ENCODE measurements around the gene OLFML2A. TPM values are rescaled to one million over a fixed set of nuclear protein-coding genes. Genes with fewer than 3 reads are reported as not detected.

The OLFML2A gene
- total RNA-seq, 2 experiments from 2014 or later, result not detected

DNA sequence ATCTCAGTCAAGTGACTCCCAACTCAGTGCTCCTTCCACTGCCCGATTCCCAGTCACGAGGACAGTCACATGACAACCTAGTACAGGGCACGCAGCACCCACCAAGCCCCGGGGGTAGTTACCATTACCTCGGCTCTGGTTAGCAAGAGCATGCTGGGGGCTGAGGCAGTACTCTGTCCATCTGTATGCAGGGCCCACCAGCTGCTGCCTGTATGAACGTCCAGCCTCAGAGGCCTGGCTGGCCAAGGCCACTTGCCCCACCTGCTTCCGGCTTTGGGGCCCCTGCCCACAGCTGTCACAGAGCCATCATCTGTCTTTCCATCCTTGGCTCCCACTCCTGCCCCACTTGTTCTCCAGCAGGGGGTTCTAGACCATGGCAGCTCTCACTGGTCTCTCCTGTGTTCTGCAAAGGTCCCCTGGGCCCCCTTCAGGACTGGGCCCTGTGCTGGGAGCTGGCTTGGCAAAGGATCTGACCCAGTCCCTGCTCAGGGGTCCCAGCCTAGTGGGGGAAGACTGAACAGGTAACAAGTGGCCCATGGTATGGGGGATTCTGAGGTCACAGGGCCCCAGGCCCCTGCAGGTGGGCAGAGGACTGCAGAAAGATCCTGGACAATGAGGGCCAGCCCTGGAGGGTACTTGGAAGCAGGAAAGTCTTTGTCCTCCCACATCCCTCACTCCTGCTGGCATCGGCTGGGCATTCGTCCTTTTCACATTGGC is 81.6 kb downstream of the OLFML2A start:
- POLR2A ChIA-PET, result interaction anchor here (1.8 to 7.9 kb wide), 3 partner anchors 14 to 86 kb away, joined by 5 to 210 read pairs (median 66); partner anchors contain the start of gene NR6A1
- H3K27me3 Mint-ChIP-seq, result no peaks in the 10 kb centered on the region
- H3K4me3 Mint-ChIP-seq, result no peak overlapping the region
- DNase-seq, result no peak
- H3K36me3 Mint-ChIP-seq (ENCODE audit: low read depth), result peaks cover 51% of the 10 kb centered on the region
- no peaks in the 10 kb centered on the region for H3K9me3 Mint-ChIP-seq
- peaks cover 40% of the 10 kb centered on the region for H3K4me1 Mint-ChIP-seq
- no peak overlapping the region for H3K27ac Mint-ChIP-seq
- CTCF ChIA-PET, result interaction anchor here (0.6 to 13.2 kb wide), 4 partner anchors 12 to 104 kb away, joined by 3 to 264 read pairs (median 6); partner anchors contain the start of genes NR6A1 and OLFML2A

DNA sequence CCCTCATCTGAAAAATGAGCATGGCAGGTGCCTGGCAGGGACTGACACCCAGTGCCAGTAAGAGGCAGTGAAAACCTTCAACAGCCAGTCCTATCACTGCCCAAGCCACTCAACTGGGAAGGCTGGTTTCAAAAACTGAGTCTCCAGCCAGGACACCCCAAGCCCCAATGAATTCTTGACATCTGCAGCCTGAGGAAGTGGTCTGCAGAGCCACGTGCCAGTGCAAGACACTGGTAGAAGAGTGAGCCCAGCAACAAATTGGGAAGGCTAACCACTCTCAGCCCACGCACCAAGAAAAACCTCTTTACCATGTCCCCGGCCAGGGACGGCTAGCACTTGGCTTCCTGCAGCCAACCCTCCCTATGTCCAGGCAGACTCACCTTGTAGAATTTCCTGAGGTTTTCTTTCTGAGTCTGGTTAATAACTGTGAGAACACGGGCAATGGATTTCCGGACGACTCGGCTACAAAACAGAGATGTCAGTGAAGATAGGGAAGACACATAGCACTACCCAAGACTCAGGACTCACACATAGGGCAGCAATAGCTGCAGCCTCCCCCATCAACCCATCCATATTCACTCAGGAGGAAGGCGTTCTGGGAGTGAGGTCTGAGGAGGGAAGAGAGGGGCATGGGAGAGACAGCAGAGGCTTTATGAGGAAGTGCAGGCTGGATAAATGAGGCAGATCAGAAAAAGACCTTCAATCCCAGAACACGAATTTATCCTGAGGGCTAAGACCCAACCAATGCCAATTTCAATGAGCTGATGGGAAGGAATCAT is 83.1 kb downstream of the OLFML2A start:
- ChIA-PET CTCF (interaction anchor here (1.6 to 3.3 kb wide), 5 partner anchors 8 to 284 kb away, joined by 5 to 36 read pairs (median 10); partner anchors contain the start of genes NR6A1, SCAI and WDR38), POLR2A (interaction anchor here (1.1 to 7.1 kb wide), 15 partner anchors 7 to 483 kb away, joined by 3 to 210 read pairs (median 9); partner anchors contain the start of genes HSPA5, NR6A1, RABEPK and SCAI)
- Mint-ChIP-seq H3K4me1 (peaks cover 44% of the 10 kb centered on the region), H3K27ac (peak overlapping the region; percentile 96), H3K4me3 (peak overlapping the region; percentile 86), H3K36me3 (ENCODE audit: low read depth) (peaks cover 51% of the 10 kb centered on the region), H3K9me3 (no peaks in the 10 kb centered on the region), H3K27me3 (no peaks in the 10 kb centered on the region)
- no peak for DNase-seq

DNA sequence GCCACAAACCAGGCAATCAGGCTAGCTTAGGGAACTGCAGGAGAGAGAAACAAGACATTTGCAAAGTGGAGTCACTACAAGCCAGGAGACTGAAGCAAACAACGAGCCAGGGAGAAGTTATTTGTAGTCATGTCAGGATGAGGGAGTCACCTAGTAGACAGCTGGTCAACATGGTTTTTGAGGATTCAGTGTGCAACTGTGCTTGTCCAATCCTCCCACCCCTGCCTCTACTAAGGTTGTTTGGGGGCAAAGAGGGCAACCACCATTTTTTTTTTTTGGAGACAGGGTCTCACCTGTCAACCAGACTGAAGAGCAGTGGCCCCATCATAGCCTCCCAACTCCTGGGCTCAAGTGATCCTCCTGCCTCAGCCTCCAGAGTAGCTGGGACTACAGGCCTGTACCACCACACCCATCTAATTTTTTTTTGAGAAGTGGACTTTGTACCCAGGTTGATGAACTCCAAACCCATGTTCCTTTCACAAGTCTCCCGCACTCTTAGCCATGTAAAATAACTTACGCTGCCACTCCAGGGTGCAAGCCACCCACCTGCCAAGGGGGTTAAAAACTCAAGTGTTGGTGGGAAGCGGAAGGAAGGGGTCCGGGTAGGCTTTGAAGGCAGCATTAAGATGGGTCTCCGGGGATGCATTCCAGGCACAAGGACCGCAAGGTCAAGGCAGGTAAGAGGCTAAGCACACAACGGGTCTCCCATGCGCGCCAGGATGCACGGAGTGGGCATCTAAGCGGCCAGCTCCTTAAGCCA is 83.8 kb downstream of the OLFML2A start:
- H3K4me3 Mint-ChIP-seq, result peak overlapping the region; percentile 86
- no peaks in the 10 kb centered on the region for H3K27me3 Mint-ChIP-seq
- ChIA-PET CTCF (interaction anchor here (0.6 to 3.3 kb wide), 8 partner anchors 8 to 283 kb away, joined by 3 to 36 read pairs (median 8); partner anchors contain the start of genes NR6A1, SCAI and WDR38), POLR2A (interaction anchor here (0.6 to 7.1 kb wide), 30 partner anchors 8 to 846 kb away, joined by 3 to 210 read pairs (median 5); partner anchors contain the start of genes GOLGA1, HSPA5, MAPKAP1 and NR6A1)
- H3K36me3 Mint-ChIP-seq (ENCODE audit: low read depth), result peaks cover 51% of the 10 kb centered on the region
- H3K4me1 Mint-ChIP-seq, result peaks cover 44% of the 10 kb centered on the region
- H3K9me3 Mint-ChIP-seq, result no peaks in the 10 kb centered on the region
- no peak for DNase-seq
- H3K27ac Mint-ChIP-seq, result peak overlapping the region; percentile 96

DNA sequence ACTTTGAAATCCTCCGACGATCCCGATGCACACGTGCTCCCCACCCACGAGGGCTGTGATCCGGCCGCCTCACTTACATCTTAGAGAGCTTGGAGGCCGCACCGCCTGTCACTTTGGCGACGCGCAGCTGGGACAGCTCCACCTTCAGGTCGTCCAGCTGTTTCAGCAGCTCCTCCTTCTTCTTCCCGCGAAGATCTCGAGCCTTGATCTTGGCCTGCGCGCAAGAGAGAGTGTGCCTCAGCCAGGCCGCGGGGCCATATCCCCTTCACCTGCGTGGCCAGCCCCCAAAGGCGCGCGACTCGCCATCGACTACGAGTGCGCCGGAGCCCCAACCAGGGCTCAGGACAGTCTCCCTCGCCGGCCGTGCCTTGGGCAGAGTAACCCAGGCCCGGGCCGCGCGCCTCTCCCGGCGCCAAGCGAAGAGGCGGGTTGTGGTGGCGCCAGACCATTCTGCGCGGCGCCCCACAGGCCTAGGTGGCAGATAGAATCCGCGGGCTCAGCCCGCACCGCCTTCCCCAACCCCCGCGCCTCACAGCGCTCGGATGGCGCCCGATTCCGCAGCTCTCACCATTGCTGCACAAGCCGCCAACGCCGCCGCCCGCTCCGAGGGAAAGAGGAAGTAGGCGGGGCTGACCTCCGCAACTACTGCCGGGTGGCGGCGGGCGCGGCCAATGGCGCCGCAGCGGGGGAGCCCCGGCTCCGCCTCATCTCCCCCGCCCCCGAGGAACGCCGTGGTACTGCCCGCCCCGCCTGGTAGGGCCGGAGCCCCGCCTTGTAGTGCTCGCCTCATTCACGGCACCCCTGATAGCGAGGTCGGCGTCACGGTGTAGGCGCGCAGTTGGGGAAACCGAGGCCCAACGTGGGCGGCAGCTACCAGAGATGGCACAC is 84.7 kb downstream of the OLFML2A start, which contains the start of the genes ARPC5L and RPL35:
ARPC5L (plus strand) TSS at position 789 of the 888 bp plus-strand sequence. CDS start 7,161 bp downstream, outside the sequence.
RPL35 (minus strand) TSS at position 616 of the 888 bp plus-strand sequence; CDS start at position 571, 45 bp downstream.
- Mint-ChIP-seq H3K27ac (peak within 1 kb of the TSS; percentile 96), H3K36me3 (ENCODE audit: low read depth) (peaks cover 51% of the 10 kb centered on the region)

DNA sequence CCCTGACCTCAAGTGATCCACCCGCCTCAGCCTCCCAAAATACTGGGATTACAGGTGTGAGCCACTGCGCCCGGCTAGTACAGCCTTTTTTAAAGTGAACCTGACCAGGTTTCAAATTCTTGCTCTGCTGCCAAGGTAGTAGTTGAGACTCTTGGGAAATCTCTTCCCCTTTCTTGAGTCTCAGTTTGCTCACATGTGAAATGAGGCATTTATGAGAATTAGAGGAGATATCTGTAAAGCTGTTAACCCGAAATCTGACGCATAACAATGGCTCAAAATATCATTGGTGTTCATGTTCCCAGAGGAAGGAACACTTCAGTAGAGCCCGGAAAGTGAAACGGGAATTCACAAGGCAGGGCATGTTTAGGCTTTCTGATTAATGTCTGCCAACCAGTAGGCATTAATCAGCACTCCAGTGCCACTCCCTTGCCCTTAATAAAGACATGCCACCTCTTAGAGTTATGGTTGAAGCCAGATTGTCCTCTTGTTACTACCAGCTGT is 86.5 kb downstream of the OLFML2A start:
- peaks cover 55% of the 10 kb centered on the region for H3K4me1 Mint-ChIP-seq
- ChIA-PET CTCF (interaction anchor here (1.2 to 3.2 kb wide), 4 partner anchors 11 to 263 kb away, joined by 3 to 36 read pairs (median 6); partner anchors contain the start of gene WDR38), POLR2A (interaction anchor here (3.6 to 7.1 kb wide), 3 partner anchors 9 to 378 kb away, joined by 31 to 210 read pairs (median 34); partner anchors contain the start of genes HSPA5 and WDR38)
- H3K36me3 Mint-ChIP-seq (ENCODE audit: low read depth), result peaks cover 34% of the 10 kb centered on the region
- H3K9me3 Mint-ChIP-seq, result no peaks in the 10 kb centered on the region
- H3K4me3 Mint-ChIP-seq, result peak overlapping the region; percentile 40
- no peaks in the 10 kb centered on the region for H3K27me3 Mint-ChIP-seq
- no peak for DNase-seq
- H3K27ac Mint-ChIP-seq, result peak overlapping the region; percentile 25

More for the DNA sequence above, 84.7 kb downstream of the OLFML2A start, which contains the start of the genes ARPC5L and RPL35:
- DNase-seq, result peak; percentile 97
- H3K27me3 Mint-ChIP-seq, result no peaks in the 10 kb centered on the region
- no peaks in the 10 kb centered on the region for H3K9me3 Mint-ChIP-seq
- CTCF ChIA-PET, result interaction anchor here (0.6 to 3.3 kb wide), 10 partner anchors 9 to 282 kb away, joined by 3 to 36 read pairs (median 6); partner anchors contain the start of genes NR6A1, SCAI and WDR38
- H3K4me3 Mint-ChIP-seq, result peak within 1 kb of the TSS; percentile 86
- POLR2A ChIA-PET, result interaction anchor here (0.6 to 7.1 kb wide), 36 partner anchors 9 to 845 kb away, joined by 3 to 210 read pairs (median 4); partner anchors contain the start of genes GOLGA1, HSPA5, MAPKAP1 and NR6A1
- peaks cover 44% of the 10 kb centered on the region for H3K4me1 Mint-ChIP-seq

Other genes starting within 250 kb of the OLFML2A start
- gene NR6A1, start 5.8 kb upstream of the OLFML2A start, total RNA-seq, result under 1 TPM; 0.28 to 0.76 TPM
- not detected for gene WDR38, start 76.3 kb downstream of the OLFML2A start, total RNA-seq
- gene RPL35, start 84.8 kb downstream of the OLFML2A start, total RNA-seq, result 1,000 to 10,000 TPM; 1,297 to 1,317 TPM
- 10 to 100 TPM; 76.6 to 79.4 TPM for gene ARPC5L, start 85.0 kb downstream of the OLFML2A start, total RNA-seq
- gene GOLGA1, start 163.9 kb downstream of the OLFML2A start, total RNA-seq, result 10 to 100 TPM; 18.0 to 19.7 TPM